AG04450 (cell line): Measurements from ENCODE around the gene MEF2C. TPM values are rescaled to one million over a fixed set of nuclear protein-coding genes. Genes with fewer than 3 reads are reported as not detected.

Source experiments
- CTCF ChIA-PET: fragments of 300-600, 350-600 bp; formaldehyde crosslinking; extraction: SDS; loops from one replicate; lab custom pipeline; 2022; ENCODE audit warnings: antibody characterized with exemption, inconsistent platforms; lab: Charles Lee
- POLR2A ChIA-PET: fragments of 350-600 bp; formaldehyde crosslinking; extraction: SDS; loops from one replicate; lab custom pipeline; 2021; ENCODE audit warnings: antibody characterized with exemption, inconsistent platforms; lab: Yijun Ruan, JAX
- DNase-seq: peaks from one replicate; pipeline ENCODE4 v3.0.0-alpha.2; 2011; ENCODE audit warnings: low read depth, low spot score
- H3K27ac ChIP-seq: one replicate; pipeline ENCODE4 v1.5.1; 2012; ENCODE audit warnings: low read depth, low read length, control low read depth
- H3K27me3 ChIP-seq: one replicate; pipeline ENCODE4 v1.6.0; 2012; ENCODE audit warnings: low read length; ENCODE audit not compliant: control insufficient read depth, insufficient read depth
- H3K4me3 ChIP-seq: 2 replicates; pipeline ENCODE4 v1.5.1; 2011; ENCODE audit warnings: mild to moderate bottlenecking, low read depth, low read length, control low read depth
- H3K9me3 ChIP-seq: 2 replicates; pipeline ENCODE4 v1.5.1; 2012; ENCODE audit warnings: low read length; ENCODE audit not compliant: control insufficient read depth, insufficient read depth
- CTCF ChIP-seq: IDR thresholded peaks from 2 replicates; pipeline ENCODE4 v1.5.1; 2011; ENCODE audit warnings: low read depth, low read length, control low read depth, inconsistent platforms
- polyA plus RNA-seq: library from polyadenylated mRNA; depleted of rRNA; stranded (reverse); fragments of >200 nt; gene quantifications from 2 replicates; pipeline ENCODE4 v1.2.3, GENCODE V29; 2011

Gene MEF2C
- polyA plus RNA-seq, 1 experiment = 3.9 TPM

- TF ChIP-seq CTCF = no peak
- H3K27ac ChIP-seq = no peak overlapping the region
- ChIA-PET POLR2A (no interaction called here), CTCF (no interaction called here)
- no peak for DNase-seq
- no peak overlapping the region for H3K4me3 ChIP-seq
- no peaks in the 10 kb centered on the region for H3K9me3 ChIP-seq
- H3K27me3 ChIP-seq = no peaks in the 10 kb centered on the region
Observed at GRCh38 chr5:88718736-88719135, 164.2 kb downstream of the MEF2C start.

- Histone ChIP-seq H3K27me3 (no peaks in the 10 kb centered on the region), H3K9me3 (no peaks in the 10 kb centered on the region), H3K4me3 (no peak overlapping the region), H3K27ac (no peak overlapping the region)
- CTCF ChIA-PET = no interaction called here
- DNase-seq = no peak
- POLR2A ChIA-PET = no interaction called here
- no peak for TF ChIP-seq CTCF
Observed at GRCh38 chr5:88716101-88716500, 166.9 kb downstream of the MEF2C start.

GRCh38 chr5:88715503-88715902, 167.5 kb downstream of the MEF2C start:
- H3K27me3 ChIP-seq = no peaks in the 10 kb centered on the region
- no peak overlapping the region for H3K4me3 ChIP-seq
- H3K27ac ChIP-seq = no peak overlapping the region
- CTCF ChIA-PET = interaction anchor here (3.0 kb wide), 2 partner anchors 8 to 12 kb away, joined by 14 to 19 read pairs; no protein-coding TSS in a partner anchor
- TF ChIP-seq CTCF = no peak
- no peak for DNase-seq
- no peaks in the 10 kb centered on the region for H3K9me3 ChIP-seq
- POLR2A ChIA-PET = interaction anchor here (0.6 kb wide), 1 partner anchor 116 kb away, joined by 3 read pairs; no protein-coding TSS in a partner anchor

GRCh38 chr5:88713818-88714217, 169.2 kb downstream of the MEF2C start:
- no peak for DNase-seq
- Histone ChIP-seq H3K27me3 (no peaks in the 10 kb centered on the region), H3K27ac (no peak overlapping the region), H3K9me3 (no peaks in the 10 kb centered on the region), H3K4me3 (no peak overlapping the region)
- ChIA-PET POLR2A (no interaction called here), CTCF (interaction anchor here (0.7 to 3.0 kb wide), 5 partner anchors 10 to 1551 kb away, joined by 3 to 19 read pairs (median 4); no protein-coding TSS in a partner anchor)
- TF ChIP-seq CTCF = no peak

- TF ChIP-seq CTCF = no peak
- POLR2A ChIA-PET = no interaction called here
Observed at GRCh38 chr5:88708682-88709398, 174.1 kb downstream of the MEF2C start.

More at GRCh38 chr5:88708682-88709398, 174.1 kb downstream of the MEF2C start:
- H3K27me3 ChIP-seq = no peaks in the 10 kb centered on the region
- DNase-seq = no peak
- H3K4me3 ChIP-seq = no peak overlapping the region
- no peaks in the 10 kb centered on the region for H3K9me3 ChIP-seq
- no peak overlapping the region for H3K27ac ChIP-seq
- CTCF ChIA-PET = no interaction called here
